ENCODE measurements around the gene CLIC4.
A peak's percentile ranks its signal among the peaks of the same experiment; 100 is the strongest.

CLIC4 gene

DNA sequence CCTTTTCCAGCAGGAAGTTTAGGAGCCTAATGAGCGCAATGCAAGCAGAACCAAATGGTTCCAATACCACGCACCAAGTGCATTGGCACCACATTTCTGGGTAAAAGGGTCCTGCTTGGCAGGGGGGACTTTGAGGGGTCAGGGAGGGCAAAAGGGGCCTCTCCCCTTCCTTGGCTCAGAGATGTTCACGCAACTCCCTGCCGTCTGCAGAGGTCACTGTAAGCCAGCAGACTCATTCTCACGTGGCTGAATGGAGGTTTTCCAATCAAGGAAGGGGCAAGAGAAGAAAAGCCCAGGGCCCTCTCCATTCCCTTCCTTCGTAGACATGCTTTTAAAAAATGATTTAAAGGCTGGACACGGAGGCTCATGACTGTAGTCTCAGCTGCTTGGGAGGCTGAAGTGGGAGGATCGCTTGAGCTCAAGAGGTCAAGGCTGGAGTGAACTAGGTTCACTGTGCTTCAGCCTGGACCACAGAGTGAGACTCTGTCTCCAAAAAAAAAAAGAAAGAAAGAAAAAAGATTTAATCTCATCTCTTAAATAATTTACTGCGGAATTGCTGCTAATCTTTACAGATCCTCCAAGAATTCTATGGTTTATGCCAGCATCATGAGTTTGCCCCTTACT is 104.5 kb downstream of the CLIC4 start:
- TF ChIP-seq CTCF (IDR thresholded peaks at IDR 0.05; ENCODE audit: borderline replicate concordance, insufficient read depth, low read depth, low read length): peak; percentile 52
- H3K4me3 ChIP-seq (ENCODE audit: low read depth, low read length): no peak overlapping the region

DNA sequence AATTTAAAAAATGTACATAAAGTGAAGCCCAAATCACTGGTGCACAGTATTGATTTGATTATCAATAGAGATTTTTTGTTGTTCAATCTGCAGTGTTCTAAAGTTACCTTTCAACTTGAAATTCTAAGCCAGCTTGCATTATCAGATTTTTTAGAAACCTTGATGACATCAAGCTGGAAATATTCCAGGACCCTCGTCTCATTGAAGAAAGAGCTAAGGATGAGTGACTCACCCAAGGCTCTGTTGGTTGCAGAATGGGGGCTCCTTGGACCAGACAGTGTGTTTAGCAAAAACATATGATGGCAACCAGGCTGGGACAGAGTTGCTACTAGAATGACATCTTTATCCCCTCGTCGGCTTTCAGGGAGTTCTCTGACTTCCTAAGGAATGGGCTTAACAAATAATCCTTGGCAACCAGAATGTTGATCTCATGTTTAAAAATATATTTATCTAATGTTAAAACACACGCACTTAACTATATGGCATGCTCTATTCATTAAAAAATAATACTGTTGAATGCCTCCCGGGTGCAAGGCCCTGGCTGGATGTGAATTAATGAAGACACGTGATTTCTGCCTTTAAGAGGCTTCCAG is 105.2 kb downstream of the CLIC4 start:
- TF ChIP-seq CTCF (IDR thresholded peaks at IDR 0.05; ENCODE audit: borderline replicate concordance, insufficient read depth, low read depth, low read length): no peak
- no peak overlapping the region for H3K4me3 ChIP-seq (ENCODE audit: low read depth, low read length)

- no peak for TF ChIP-seq CTCF (IDR thresholded peaks at IDR 0.05; ENCODE audit: borderline replicate concordance, insufficient read depth, low read depth, low read length)
- no peak overlapping the region for H3K4me3 ChIP-seq (ENCODE audit: low read depth, low read length)
Measured at GRCh38 chr1:24853649-24854048, 108.4 kb downstream of the CLIC4 start.

- no peak for TF ChIP-seq CTCF (IDR thresholded peaks at IDR 0.05; ENCODE audit: borderline replicate concordance, insufficient read depth, low read depth, low read length)
- H3K4me3 ChIP-seq (ENCODE audit: low read depth, low read length): no peak overlapping the region
Measured at GRCh38 chr1:24855474-24855873, 110.2 kb downstream of the CLIC4 start.

GRCh38 chr1:24856787-24857506 is 111.7 kb downstream of the CLIC4 start:
- no peak overlapping the region for H3K4me3 ChIP-seq (ENCODE audit: low read depth, low read length)
- TF ChIP-seq CTCF (IDR thresholded peaks at IDR 0.05; ENCODE audit: borderline replicate concordance, insufficient read depth, low read depth, low read length): no peak

DNA sequence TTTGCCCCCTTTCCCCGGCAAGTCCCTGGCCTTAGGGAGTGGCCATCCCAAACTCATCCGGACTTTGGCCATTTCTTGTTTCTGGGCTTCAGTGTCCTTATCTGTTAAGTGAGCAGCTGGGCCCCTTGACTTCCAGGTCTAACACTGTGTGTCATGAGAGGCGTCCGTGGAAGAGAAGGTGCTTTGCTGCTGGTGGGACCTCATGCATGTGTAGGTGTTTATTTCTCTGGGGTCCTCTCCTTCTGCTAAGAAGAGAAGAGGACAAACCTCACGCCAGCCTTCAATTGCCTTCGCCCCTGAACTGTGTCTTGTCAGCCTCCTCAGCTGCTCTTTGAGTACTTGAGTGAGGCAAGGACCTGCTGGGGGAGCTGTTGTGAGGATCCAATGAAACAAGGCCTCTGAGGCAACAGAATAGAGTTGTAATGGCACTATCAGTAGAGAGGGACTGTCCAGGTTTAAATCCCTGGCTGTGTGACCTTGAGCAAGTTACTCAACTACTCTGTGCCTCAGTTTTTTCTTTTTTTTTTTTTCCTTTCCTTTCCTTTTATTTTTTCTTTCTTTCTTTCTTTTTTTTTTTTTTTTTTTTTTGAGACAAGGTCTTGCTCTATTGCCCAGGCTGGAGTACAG is 112.4 kb downstream of the CLIC4 start:
- no peak overlapping the region for H3K4me3 ChIP-seq (ENCODE audit: low read depth, low read length)

More for the DNA sequence above, 112.4 kb downstream of the CLIC4 start:
- no peak for TF ChIP-seq CTCF (IDR thresholded peaks at IDR 0.05; ENCODE audit: borderline replicate concordance, insufficient read depth, low read depth, low read length)

Data from GM12875 (cell line).